ENCODE data around the gene SLC35D2. TPM values are rescaled to one million over a fixed set of nuclear protein-coding genes. Genes with fewer than 3 reads are reported as not detected.
A peak's percentile ranks its signal among the peaks of the same experiment; 100 is the strongest.

Gene SLC35D2
- total RNA-seq, 1 donor, result 18.5 TPM

DNA sequence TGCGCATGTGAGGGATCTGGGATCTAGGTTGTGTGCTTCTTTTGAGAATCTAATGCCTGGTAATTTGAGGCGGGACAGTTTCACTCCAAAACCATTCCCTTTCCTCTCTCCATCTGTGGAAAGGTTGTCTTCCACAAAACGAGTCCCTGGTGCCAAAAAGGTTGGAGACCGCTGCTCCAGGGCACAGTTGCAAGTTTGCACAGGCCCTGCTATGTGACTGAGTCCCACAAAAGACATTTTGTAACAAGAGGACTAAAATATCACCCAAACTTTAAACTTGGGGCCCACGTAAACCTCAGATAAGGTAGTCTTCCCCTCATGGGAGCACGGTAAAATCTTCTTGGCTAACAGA, 40.5 kb upstream of the SLC35D2 start:
- H3K4me3 ChIP-seq (ENCODE audit: insufficient read depth, low read length), result no peak overlapping the region
- no peaks in the 10 kb centered on the region for H4K20me1 ChIP-seq (ENCODE audit: insufficient read depth, low read length)
- H3K4me1 ChIP-seq (ENCODE audit: insufficient read depth, low read length), result peaks cover 21% of the 10 kb centered on the region
- DNase-seq (ENCODE audit: insufficient read length, low spot score, missing footprints), result no peak
- H3K27me3 ChIP-seq (ENCODE audit: insufficient read depth, low read length), result no peaks in the 10 kb centered on the region
- no peaks in the 10 kb centered on the region for H3K9me3 ChIP-seq (ENCODE audit: low read depth, low read length)
- no peaks in the 10 kb centered on the region for H3K79me2 ChIP-seq (ENCODE audit: insufficient read depth, low read length)
- H3K27ac ChIP-seq (ENCODE audit: low read depth, low read length), result no peak overlapping the region
- H3K4me2 ChIP-seq (ENCODE audit: insufficient read depth, low read length), result no peak overlapping the region
- TF ChIP-seq CTCF (IDR thresholded peaks at IDR 0.05; ENCODE audit: extremely low read depth, low read depth, low read length), result no peak
- H3K36me3 ChIP-seq (ENCODE audit: insufficient read depth, low read length), result no peaks in the 10 kb centered on the region
- peak overlapping the region; percentile 66 for H2AFZ ChIP-seq (ENCODE audit: low read length)

GRCh38 chr9:96423322-96423984, 39.9 kb upstream of the SLC35D2 start:
- H3K4me1 ChIP-seq (ENCODE audit: insufficient read depth, low read length), result peaks cover 21% of the 10 kb centered on the region
- H3K27me3 ChIP-seq (ENCODE audit: insufficient read depth, low read length), result no peaks in the 10 kb centered on the region
- no peak overlapping the region for H3K4me2 ChIP-seq (ENCODE audit: insufficient read depth, low read length)
- peak overlapping the region; percentile 66 for H2AFZ ChIP-seq (ENCODE audit: low read length)
- no peaks in the 10 kb centered on the region for H4K20me1 ChIP-seq (ENCODE audit: insufficient read depth, low read length)
- H3K4me3 ChIP-seq (ENCODE audit: insufficient read depth, low read length), result no peak overlapping the region
- DNase-seq (ENCODE audit: insufficient read length, low spot score, missing footprints), result no peak
- no peaks in the 10 kb centered on the region for H3K79me2 ChIP-seq (ENCODE audit: insufficient read depth, low read length)
- H3K27ac ChIP-seq (ENCODE audit: low read depth, low read length), result no peak overlapping the region
- H3K36me3 ChIP-seq (ENCODE audit: insufficient read depth, low read length), result no peaks in the 10 kb centered on the region
- TF ChIP-seq CTCF (IDR thresholded peaks at IDR 0.05; ENCODE audit: extremely low read depth, low read depth, low read length), result no peak
- H3K9me3 ChIP-seq (ENCODE audit: low read depth, low read length), result no peaks in the 10 kb centered on the region

DNA sequence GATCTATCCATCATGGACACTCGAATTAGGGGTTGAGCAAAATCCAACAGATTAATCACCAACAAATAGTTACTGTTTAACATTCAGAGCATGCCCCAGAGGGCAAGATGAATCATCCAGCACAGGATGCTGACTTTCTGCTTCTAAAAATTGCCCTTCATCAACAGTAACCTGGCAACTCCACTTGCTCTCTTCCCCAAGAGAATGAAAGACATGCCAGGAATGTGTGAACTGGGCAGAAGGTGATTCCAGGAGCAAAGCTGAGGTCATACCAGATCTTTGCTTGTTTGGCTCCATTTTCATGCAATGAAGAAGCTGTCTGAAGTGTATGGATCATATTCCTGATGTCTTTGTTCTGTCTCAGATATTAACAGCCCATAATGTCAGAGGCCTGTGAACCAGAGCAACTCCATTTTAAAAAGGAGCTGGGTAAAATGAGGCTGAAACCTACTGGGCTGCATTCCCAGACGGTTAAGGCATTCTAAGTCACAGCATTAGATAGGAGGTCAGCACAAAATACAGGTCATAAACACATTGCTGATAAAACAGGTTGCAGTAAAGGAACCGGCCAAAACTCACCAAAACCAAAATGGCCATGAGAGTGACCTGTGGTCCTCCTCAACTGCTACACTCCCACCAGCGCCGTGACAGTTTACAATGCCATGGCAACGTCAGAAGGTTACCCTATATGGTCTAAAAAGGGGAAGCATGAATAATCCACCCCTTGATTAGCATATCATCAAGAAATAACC, 37.1 kb upstream of the SLC35D2 start:
- TF ChIP-seq CTCF (IDR thresholded peaks at IDR 0.05; ENCODE audit: extremely low read depth, low read depth, low read length), result no peak
- peak overlapping the region; percentile 42 for H2AFZ ChIP-seq (ENCODE audit: low read length)
- H3K4me2 ChIP-seq (ENCODE audit: insufficient read depth, low read length), result peak overlapping the region; percentile 85
- no peak overlapping the region for H3K4me3 ChIP-seq (ENCODE audit: insufficient read depth, low read length)
- H3K27me3 ChIP-seq (ENCODE audit: insufficient read depth, low read length), result no peaks in the 10 kb centered on the region
- peaks cover 29% of the 10 kb centered on the region for H3K4me1 ChIP-seq (ENCODE audit: insufficient read depth, low read length)
- H3K9me3 ChIP-seq (ENCODE audit: low read depth, low read length), result no peaks in the 10 kb centered on the region
- H3K27ac ChIP-seq (ENCODE audit: low read depth, low read length), result peak overlapping the region; percentile 59
- H4K20me1 ChIP-seq (ENCODE audit: insufficient read depth, low read length), result no peaks in the 10 kb centered on the region
- peaks cover 15% of the 10 kb centered on the region for H3K79me2 ChIP-seq (ENCODE audit: insufficient read depth, low read length)
- no peaks in the 10 kb centered on the region for H3K36me3 ChIP-seq (ENCODE audit: insufficient read depth, low read length)
- DNase-seq (ENCODE audit: insufficient read length, low spot score, missing footprints), result peak; percentile 91

DNA sequence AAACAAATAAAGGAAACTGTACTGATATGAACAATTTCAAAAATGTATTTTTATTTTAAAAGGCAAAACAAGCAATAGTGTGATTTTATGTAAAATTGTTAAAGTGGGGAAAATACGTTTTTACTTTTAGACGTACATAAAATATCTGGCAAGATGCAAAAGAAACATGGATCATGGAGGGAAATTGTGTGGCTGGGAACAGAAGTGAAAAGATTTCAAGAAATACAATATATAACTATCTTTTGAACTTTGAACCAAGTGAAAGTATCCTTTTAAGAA, 36.1 kb upstream of the SLC35D2 start:
- H3K4me3 ChIP-seq (ENCODE audit: insufficient read depth, low read length), result peak overlapping the region; percentile 99
- no peaks in the 10 kb centered on the region for H4K20me1 ChIP-seq (ENCODE audit: insufficient read depth, low read length)
- no peaks in the 10 kb centered on the region for H3K36me3 ChIP-seq (ENCODE audit: insufficient read depth, low read length)
- peaks cover 29% of the 10 kb centered on the region for H3K4me1 ChIP-seq (ENCODE audit: insufficient read depth, low read length)
- peak overlapping the region; percentile 73 for H2AFZ ChIP-seq (ENCODE audit: low read length)
- peak overlapping the region; percentile 59 for H3K27ac ChIP-seq (ENCODE audit: low read depth, low read length)
- peaks cover 20% of the 10 kb centered on the region for H3K79me2 ChIP-seq (ENCODE audit: insufficient read depth, low read length)
- H3K27me3 ChIP-seq (ENCODE audit: insufficient read depth, low read length), result no peaks in the 10 kb centered on the region
- H3K9me3 ChIP-seq (ENCODE audit: low read depth, low read length), result no peaks in the 10 kb centered on the region
- no peak for DNase-seq (ENCODE audit: insufficient read length, low spot score, missing footprints)
- H3K4me2 ChIP-seq (ENCODE audit: insufficient read depth, low read length), result peak overlapping the region; percentile 85
- TF ChIP-seq CTCF (IDR thresholded peaks at IDR 0.05; ENCODE audit: extremely low read depth, low read depth, low read length), result no peak
